Tibial nerve (tissue), 4 donors: ENCODE results near the gene IL25. TPM values are rescaled to one million over a fixed set of nuclear protein-coding genes. Genes with fewer than 3 reads are reported as not detected.

Experiments
- DNase-seq, 2 donors: peaks; one replicate each; pipeline ENCODE4 v3.0.0-alpha.2; 2019; ENCODE audit warnings: low spot score in 2 of 2
- H3K27ac ChIP-seq, 4 donors: fragments of 200-600 bp; sonication (generic) in 3 of 4; one replicate each; pipeline ENCODE4 v1.5.1; 2017 to 2019; ENCODE audit warnings: mild to moderate bottlenecking in 1 of 4
- H3K27me3 ChIP-seq, 2 donors: fragments of 200-600 bp; sonication (generic) in 1 of 2; one replicate each; pipeline versions ENCODE4 v1.5.1 to v1.6.0; 2017 to 2019
- H3K36me3 ChIP-seq, 3 donors: fragments of 200-600 bp; sonication (generic); one replicate each; pipeline ENCODE4 v1.5.1; 2018 to 2019
- H3K4me1 ChIP-seq, 4 donors: fragments of 200-600 bp; sonication (generic) in 3 of 4; one replicate each; pipeline ENCODE4 v1.5.1; 2017 to 2019
- H3K4me3 ChIP-seq, 4 donors: fragments of 200-600 bp; sonication (generic) in 3 of 4; one replicate each; pipeline ENCODE4 v1.5.1; 2017 to 2019; ENCODE audit warnings: mild to moderate bottlenecking in 1 of 4, moderate library complexity in 1 of 4
- H3K9me3 ChIP-seq, 4 donors: fragments of 200-600 bp; sonication (generic) in 3 of 4; one replicate each; pipeline ENCODE4 v1.5.1; 2017 to 2019
- CTCF ChIP-seq, 5 experiments: fragments of 200-600 bp in 3 of 5; fragments of 450-650 bp in 2 of 5; sonication (generic) in 3 of 5; IDR thresholded peaks; one replicate each; pipeline ENCODE4 v1.5.1; 2016 to 2019; ENCODE audit warnings: antibody characterized with exemption in 5 of 5, mild to moderate bottlenecking in 3 of 5, moderate library complexity in 2 of 5
- EP300 ChIP-seq, 2 donors: sonication (generic); formaldehyde crosslinking; IDR thresholded peaks; one replicate each; pipeline ENCODE4 v1.6.1; 2017; ENCODE audit warnings: antibody characterized with exemption in 2 of 2, mild to moderate bottlenecking in 1 of 2
- POLR2A ChIP-seq, 2 donors: fragments of 450-650 bp; IDR thresholded peaks; one replicate each; pipeline ENCODE4 v1.6.1; 2017; ENCODE audit warnings: antibody characterized with exemption in 2 of 2, mild to moderate bottlenecking in 2 of 2, moderate library complexity in 2 of 2
- WGBS, 2 donors: methylation state at CpG; one replicate each; pipeline ENCODE4 v1.1.5; 2018; 5-methylcytosine and 5-hydroxymethylcytosine counted together
- total RNA-seq, 4 donors: library from RNA; depleted of rRNA; stranded (reverse); fragments of >200 nt; gene quantifications; one replicate each; pipeline ENCODE4 v1.1.0, GENCODE V29; 2016

The IL25 gene
- total RNA-seq, 4 donors from 2014 or later, result not detected

GRCh38 chr14:23358042-23358441 lies 14.6 kb upstream of the IL25 start:
- H3K27me3 ChIP-seq, result no peaks in the 10 kb centered on the region
- TF ChIP-seq EP300 (IDR thresholded peaks at IDR 0.05), result no peak
- TF ChIP-seq POLR2A (IDR thresholded peaks at IDR 0.05), result no peak
- TF ChIP-seq CTCF (IDR thresholded peaks at IDR 0.05), result no peak
- no peak for DNase-seq
- no peaks in the 10 kb centered on the region for H3K9me3 ChIP-seq
- H3K27ac ChIP-seq, result peak overlapping the region in 2 of 4 donors; percentile 85 to 98
- H3K36me3 ChIP-seq, result peaks cover 0 to 45% (median 0%) of the 10 kb centered on the region in 3 donors
- peaks cover 0 to 54% (median 25%) of the 10 kb centered on the region in 4 donors for H3K4me1 ChIP-seq
- no peak overlapping the region for H3K4me3 ChIP-seq
- WGBS, 2 donors, result 71 to 76% methylated on average over 3 of the region's 3 CpGs

GRCh38 chr14:23358553-23359166 lies 13.9 kb upstream of the IL25 start:
- H3K4me3 ChIP-seq, result no peak overlapping the region
- H3K9me3 ChIP-seq, result no peaks in the 10 kb centered on the region
- H3K27me3 ChIP-seq, result no peaks in the 10 kb centered on the region
- peaks cover 0 to 45% (median 0%) of the 10 kb centered on the region in 3 donors for H3K36me3 ChIP-seq
- peaks cover 0 to 56% (median 27%) of the 10 kb centered on the region in 4 donors for H3K4me1 ChIP-seq
- H3K27ac ChIP-seq, result peak overlapping the region in 3 of 4 donors; percentile 67 to 98 (median 85)
- TF ChIP-seq CTCF (IDR thresholded peaks at IDR 0.05) (no peak), EP300 (IDR thresholded peaks at IDR 0.05) (no peak), POLR2A (IDR thresholded peaks at IDR 0.05) (no peak)
- DNase-seq, result no peak
- WGBS, 2 donors, result 78 to 80% methylated on average over 12 of the region's 12 CpGs

GRCh38 chr14:23359167-23359626 lies 13.4 kb upstream of the IL25 start:
- WGBS, 2 donors, result 55 to 63% methylated on average over 4 to 10 of the region's 11 CpGs
- Histone ChIP-seq H3K27me3 (no peaks in the 10 kb centered on the region), H3K36me3 (peaks cover 0 to 45% (median 0%) of the 10 kb centered on the region in 3 donors), H3K9me3 (no peaks in the 10 kb centered on the region), H3K27ac (peak overlapping the region; percentile 54 to 98 (median 76)), H3K4me3 (no peak overlapping the region), H3K4me1 (peaks cover 0 to 62% (median 32%) of the 10 kb centered on the region in 4 donors)
- no peak for DNase-seq
- TF ChIP-seq EP300 (IDR thresholded peaks at IDR 0.05) (no peak), POLR2A (IDR thresholded peaks at IDR 0.05) (no peak), CTCF (IDR thresholded peaks at IDR 0.05) (no peak)

GRCh38 chr14:23359722-23360447 lies 12.7 kb upstream of the IL25 start:
- Histone ChIP-seq H3K36me3 (peaks cover 0 to 45% (median 0%) of the 10 kb centered on the region in 3 donors), H3K4me1 (peaks cover 0 to 69% (median 34%) of the 10 kb centered on the region in 4 donors), H3K27me3 (no peaks in the 10 kb centered on the region), H3K27ac (peak overlapping the region; percentile 54 to 98 (median 76)), H3K4me3 (no peak overlapping the region), H3K9me3 (no peaks in the 10 kb centered on the region)
- TF ChIP-seq POLR2A (IDR thresholded peaks at IDR 0.05) (no peak), CTCF (IDR thresholded peaks at IDR 0.05) (no peak), EP300 (IDR thresholded peaks at IDR 0.05) (no peak)
- WGBS, 2 donors, result 68 to 79% methylated on average over 18 to 20 of the region's 22 CpGs
- no peak for DNase-seq

GRCh38 chr14:23360496-23360895 lies 12.1 kb upstream of the IL25 start:
- Histone ChIP-seq H3K27ac (peak overlapping the region; percentile 54 to 98 (median 76)), H3K4me3 (no peak overlapping the region), H3K27me3 (no peaks in the 10 kb centered on the region), H3K4me1 (peaks cover 0 to 73% (median 34%) of the 10 kb centered on the region in 4 donors), H3K36me3 (peaks cover 0 to 45% (median 0%) of the 10 kb centered on the region in 3 donors), H3K9me3 (no peaks in the 10 kb centered on the region)
- peak in 4 of 5 experiments; percentile 34 to 39 (median 35) for TF ChIP-seq CTCF (IDR thresholded peaks at IDR 0.05)
- TF ChIP-seq EP300 (IDR thresholded peaks at IDR 0.05), result no peak
- 38 to 43% methylated on average over 7 to 8 of the region's 11 CpGs for WGBS, 2 donors
- DNase-seq, result no peak
